ENCODE measurements around the gene HIP1. TPM values are rescaled to one million over a fixed set of nuclear protein-coding genes. Genes with fewer than 3 reads are reported as not detected.
"Not testable (repeated sequence)": the region's sequence is repeated elsewhere in the genome, so short reads cannot be mapped to it uniquely, and the experiment has no call there.

HIP1 gene
- total RNA-seq, 2 experiments from 2014 or later = 4.1 to 4.6 TPM

DNA sequence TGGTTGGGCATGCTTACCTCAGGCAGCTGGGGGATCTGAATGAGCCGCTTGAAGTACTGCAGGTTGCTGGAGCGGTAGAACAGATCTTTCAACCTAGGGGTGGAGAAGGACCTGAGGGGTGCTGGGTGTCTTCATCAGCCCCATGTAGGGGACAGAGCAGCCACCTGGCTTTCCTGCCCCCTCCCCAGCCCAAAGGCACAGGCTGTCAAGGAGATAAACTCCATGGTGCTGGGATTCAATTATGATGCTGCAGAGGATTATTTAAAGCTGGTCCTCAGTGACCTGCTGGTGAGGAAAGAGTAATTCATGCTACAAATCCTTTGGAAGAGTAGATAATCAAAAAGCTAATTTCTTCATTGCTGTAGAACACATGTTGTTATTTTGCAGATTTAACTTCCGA is 175.6 kb downstream of the HIP1 start:
- ChIA-PET CTCF (no interaction called here), POLR2A (no interaction called here)
- ATAC-seq = no peak
- H3K27me3 Mint-ChIP-seq (ENCODE audit: low read depth) = no peaks in the 10 kb centered on the region
- H3K9me3 Mint-ChIP-seq (ENCODE audit: insufficient read depth) = no peaks in the 10 kb centered on the region
- H3K27ac Mint-ChIP-seq = no peak overlapping the region
- H3K36me3 Mint-ChIP-seq (ENCODE audit: low read depth) = peaks cover 5% of the 10 kb centered on the region
- DNase-seq = no peak
- H3K4me3 Mint-ChIP-seq = no peak overlapping the region
- peaks cover 10% of the 10 kb centered on the region for H3K4me1 Mint-ChIP-seq (ENCODE audit: low read depth)

DNA sequence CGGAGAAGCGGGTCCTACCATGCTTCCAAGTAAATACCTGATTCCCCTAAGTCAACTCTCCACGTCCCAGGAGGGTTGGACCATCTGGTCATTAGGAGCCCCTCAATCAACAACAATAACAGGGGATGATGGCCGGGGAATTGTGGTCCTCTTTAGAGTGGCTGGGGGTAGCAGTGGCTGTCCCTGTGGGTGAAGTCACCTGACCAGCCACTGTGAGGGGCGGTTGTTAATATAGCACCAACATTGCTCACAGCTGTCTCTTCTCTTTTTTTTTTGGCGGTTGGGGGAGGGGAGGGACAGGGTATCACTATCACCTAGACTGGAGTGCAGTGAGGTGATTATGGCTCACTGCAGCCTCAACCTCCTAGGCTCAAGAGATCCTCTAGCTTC is 178.8 kb downstream of the HIP1 start:
- ATAC-seq = no peak
- POLR2A ChIA-PET = no interaction called here
- CTCF ChIA-PET = no interaction called here
- no peak for DNase-seq
- Mint-ChIP-seq H3K27ac (no peak overlapping the region), H3K36me3 (ENCODE audit: low read depth) (peaks cover 5% of the 10 kb centered on the region), H3K4me1 (ENCODE audit: low read depth) (peaks cover 3% of the 10 kb centered on the region), H3K27me3 (ENCODE audit: low read depth) (no peaks in the 10 kb centered on the region), H3K9me3 (ENCODE audit: insufficient read depth) (no peaks in the 10 kb centered on the region), H3K4me3 (no peak overlapping the region)

DNA sequence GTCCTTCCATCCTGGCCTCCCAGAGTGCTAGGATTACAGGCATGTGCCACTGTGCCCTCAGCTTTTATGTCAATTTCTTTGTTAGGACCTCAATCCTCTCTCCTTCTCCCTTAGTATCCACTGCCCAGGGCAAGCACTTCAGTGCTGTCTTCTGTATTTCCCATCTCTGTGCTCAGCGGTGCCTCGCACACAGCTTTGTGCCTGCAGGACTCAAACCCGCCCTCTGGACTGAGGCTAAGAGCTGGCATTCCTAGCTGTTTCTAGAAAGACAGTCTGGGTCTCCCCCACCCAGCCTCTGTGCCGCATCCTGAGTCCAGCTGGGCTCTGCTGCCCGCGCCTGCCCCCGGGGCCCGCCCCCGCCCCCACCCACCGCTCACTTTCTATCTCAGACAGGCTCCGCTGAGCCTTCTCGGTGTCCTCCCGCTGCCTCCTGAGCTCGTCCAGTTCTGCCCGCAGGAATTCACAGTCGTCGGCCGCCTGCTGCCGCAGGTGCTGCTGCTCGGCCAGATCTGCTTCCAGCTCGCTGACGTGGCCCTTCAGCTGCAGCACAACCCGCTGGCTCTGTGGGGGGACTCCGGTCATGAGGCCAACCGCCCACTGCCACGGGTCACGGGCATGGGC is 179.3 kb downstream of the HIP1 start:
- no peak overlapping the region for H3K27ac Mint-ChIP-seq
- peaks cover 5% of the 10 kb centered on the region for H3K36me3 Mint-ChIP-seq (ENCODE audit: low read depth)
- no peaks in the 10 kb centered on the region for H3K9me3 Mint-ChIP-seq (ENCODE audit: insufficient read depth)
- POLR2A ChIA-PET = no interaction called here
- no peak overlapping the region for H3K4me3 Mint-ChIP-seq
- no peak for ATAC-seq
- no peaks in the 10 kb centered on the region for H3K27me3 Mint-ChIP-seq (ENCODE audit: low read depth)
- no peaks in the 10 kb centered on the region for H3K4me1 Mint-ChIP-seq (ENCODE audit: low read depth)
- CTCF ChIA-PET = interaction anchor here (0.6 kb wide), 1 partner anchor 94 kb away, joined by 3 read pairs; no protein-coding TSS in a partner anchor
- no peak for DNase-seq

DNA sequence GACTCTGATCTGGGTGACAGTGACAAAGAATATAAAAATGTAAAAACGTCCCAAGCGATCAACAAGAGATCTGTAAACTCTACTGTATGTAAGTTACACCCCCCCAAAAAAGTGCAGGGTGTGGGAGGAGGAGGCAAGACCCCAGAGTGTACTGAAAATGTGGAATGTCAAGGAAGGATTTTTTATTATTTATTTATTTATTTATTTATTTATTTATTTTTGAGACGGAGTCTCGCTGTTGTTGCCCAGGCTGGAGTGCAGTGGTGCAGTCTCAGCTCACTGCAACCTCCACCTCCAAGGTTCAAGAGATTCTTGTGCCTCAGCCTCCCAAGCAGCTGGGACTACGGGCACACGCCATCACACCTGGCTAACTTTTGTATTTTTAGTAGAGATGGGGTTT is 181.9 kb downstream of the HIP1 start:
- ATAC-seq; H3K9me3 Mint-ChIP-seq (ENCODE audit: insufficient read depth); H3K36me3 Mint-ChIP-seq (ENCODE audit: low read depth): not testable (repeated sequence)

DNA sequence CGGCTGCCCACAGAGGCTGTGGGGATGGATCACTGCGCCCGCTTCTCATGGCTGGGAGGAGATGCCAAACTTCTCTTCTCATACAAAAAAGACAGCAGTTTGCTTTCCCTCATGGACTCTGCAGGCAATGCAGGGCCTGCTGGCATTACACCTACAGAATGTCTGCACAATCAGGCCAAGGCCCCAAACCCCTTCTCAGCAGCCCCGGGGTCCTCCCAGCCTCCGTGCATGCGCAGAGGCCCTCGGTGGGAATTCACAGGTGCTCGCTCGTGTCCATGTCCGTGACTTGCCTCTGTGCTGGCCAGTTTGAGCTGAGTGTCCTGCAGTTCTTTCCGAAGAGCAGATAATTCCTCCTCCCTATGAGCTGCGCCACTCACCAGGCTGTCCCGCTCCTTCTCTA is 183.0 kb downstream of the HIP1 start:
- Mint-ChIP-seq H3K4me3 (no peak overlapping the region), H3K36me3 (ENCODE audit: low read depth) (no peaks in the 10 kb centered on the region), H3K27ac (no peak overlapping the region), H3K9me3 (ENCODE audit: insufficient read depth) (no peaks in the 10 kb centered on the region), H3K4me1 (ENCODE audit: low read depth) (no peaks in the 10 kb centered on the region), H3K27me3 (ENCODE audit: low read depth) (no peaks in the 10 kb centered on the region)
- ChIA-PET POLR2A (no interaction called here), CTCF (interaction anchor here (1.2 kb wide), 1 partner anchor 19 kb away, joined by 3 read pairs; no protein-coding TSS in a partner anchor)
- ATAC-seq (no peak), DNase-seq (no peak)

More for the DNA sequence above, 181.9 kb downstream of the HIP1 start:
- H3K27me3 Mint-ChIP-seq (ENCODE audit: low read depth); POLR2A ChIA-PET; H3K4me1 Mint-ChIP-seq (ENCODE audit: low read depth); H3K4me3 Mint-ChIP-seq; H3K27ac Mint-ChIP-seq; CTCF ChIA-PET; DNase-seq: not testable (repeated sequence)

DNA sequence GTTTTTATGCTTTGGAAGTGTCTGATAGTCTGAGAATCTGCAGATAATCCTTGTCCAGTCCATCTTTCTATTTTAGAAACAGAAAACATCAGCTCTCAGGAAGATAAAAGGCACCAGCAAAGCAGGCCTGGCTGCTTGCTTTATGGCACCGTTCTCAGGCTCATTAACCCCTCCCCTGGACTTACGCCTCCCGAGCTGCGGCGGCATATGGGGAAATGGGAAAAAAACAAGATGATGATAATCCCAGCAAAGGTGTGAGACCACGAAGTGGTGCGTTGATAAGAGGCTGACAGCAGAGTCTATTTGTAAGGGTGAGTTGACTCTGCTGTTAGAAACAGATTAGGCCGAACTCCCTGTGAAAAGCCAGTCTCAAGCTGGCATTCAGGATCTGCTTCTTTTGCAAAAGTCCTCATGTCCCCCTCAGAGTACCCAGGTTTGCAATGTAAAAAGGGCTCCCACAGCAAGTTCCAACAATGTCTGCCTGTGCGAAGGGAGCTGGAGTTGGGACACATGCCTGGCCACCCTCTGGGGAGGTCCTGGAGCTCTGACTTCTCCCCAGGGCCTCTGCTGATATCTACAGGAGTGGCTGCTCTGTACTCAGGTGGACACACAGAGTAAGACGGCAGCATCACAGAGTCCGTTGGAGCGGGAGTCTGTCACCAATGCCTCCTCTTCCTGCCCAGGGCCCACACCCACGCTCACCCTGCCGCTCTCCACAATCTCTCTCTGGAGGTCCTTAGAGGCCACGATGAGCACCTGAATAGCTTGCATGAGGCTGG is 192.3 kb downstream of the HIP1 start:
- ATAC-seq (no peak), DNase-seq (no peak)
- Mint-ChIP-seq H3K9me3 (ENCODE audit: insufficient read depth) (no peaks in the 10 kb centered on the region), H3K27me3 (ENCODE audit: low read depth) (no peaks in the 10 kb centered on the region), H3K27ac (no peak overlapping the region), H3K4me3 (no peak overlapping the region), H3K36me3 (ENCODE audit: low read depth) (no peaks in the 10 kb centered on the region), H3K4me1 (ENCODE audit: low read depth) (no peaks in the 10 kb centered on the region)
- CTCF ChIA-PET = no interaction called here
- POLR2A ChIA-PET = no interaction called here

DNA sequence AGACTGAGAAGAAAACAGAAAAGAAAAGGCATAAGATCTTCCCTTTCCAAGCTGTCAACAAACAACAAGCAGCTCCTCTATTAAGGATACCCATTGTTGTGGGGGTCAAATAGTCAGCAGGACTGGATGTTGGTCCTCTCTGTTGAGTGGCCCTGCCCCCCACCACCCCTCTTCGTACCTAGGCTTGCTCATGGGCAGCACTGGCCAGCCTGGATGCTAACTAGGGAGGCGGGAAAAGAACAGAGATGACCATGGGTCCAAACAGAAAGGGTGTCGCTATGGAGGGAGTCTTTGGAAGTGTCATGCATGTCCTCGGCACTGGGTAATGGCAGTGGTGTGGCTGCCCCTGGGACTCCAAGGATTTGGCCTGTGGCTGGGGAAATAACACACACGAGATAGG is 201.0 kb downstream of the HIP1 start:
- Mint-ChIP-seq H3K4me3 (no peak overlapping the region), H3K27me3 (ENCODE audit: low read depth) (no peaks in the 10 kb centered on the region), H3K27ac (no peak overlapping the region), H3K9me3 (ENCODE audit: insufficient read depth) (no peaks in the 10 kb centered on the region), H3K36me3 (ENCODE audit: low read depth) (no peaks in the 10 kb centered on the region), H3K4me1 (ENCODE audit: low read depth) (no peaks in the 10 kb centered on the region)
- DNase-seq = peak; percentile 5
- CTCF ChIA-PET = no interaction called here
- ATAC-seq = no peak
- POLR2A ChIA-PET = no interaction called here

DNA sequence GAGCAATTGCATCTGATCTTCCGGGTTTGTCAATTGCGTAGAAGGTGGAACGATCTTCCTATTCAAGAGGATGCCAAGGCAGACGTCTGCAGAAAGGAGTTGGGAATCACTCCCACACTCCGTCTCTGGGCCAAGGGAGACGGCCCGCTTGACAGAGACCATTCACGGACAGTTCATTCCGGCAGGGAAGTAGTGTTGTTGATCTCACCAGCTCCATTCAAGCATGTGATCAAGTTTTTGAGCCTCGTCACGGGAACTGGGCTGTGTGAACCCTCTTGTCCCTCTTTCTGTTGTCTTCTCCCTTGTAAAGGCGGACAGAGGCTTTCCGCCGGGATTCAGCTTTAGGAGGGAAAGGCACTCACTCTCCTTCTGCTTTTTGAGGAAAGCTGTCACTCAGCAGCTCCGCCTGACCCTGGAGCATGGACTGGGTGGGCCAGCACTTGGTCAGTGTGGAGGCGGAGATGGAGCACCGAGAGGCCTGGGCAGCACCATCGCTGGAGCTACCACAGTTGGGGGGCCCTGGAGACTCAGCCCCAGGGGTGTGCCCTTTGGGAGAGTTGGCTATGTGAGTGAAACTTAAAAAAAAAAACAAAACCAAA is 201.7 kb downstream of the HIP1 start:
- CTCF ChIA-PET = interaction anchor here (0.8 kb wide), 1 partner anchor 18 kb away, joined by 3 read pairs; no protein-coding TSS in a partner anchor
- DNase-seq = peak; percentile 12
- no peaks in the 10 kb centered on the region for H3K4me1 Mint-ChIP-seq (ENCODE audit: low read depth)
- POLR2A ChIA-PET = no interaction called here
- H3K27ac Mint-ChIP-seq = no peak overlapping the region
- no peaks in the 10 kb centered on the region for H3K36me3 Mint-ChIP-seq (ENCODE audit: low read depth)
- no peaks in the 10 kb centered on the region for H3K27me3 Mint-ChIP-seq (ENCODE audit: low read depth)
- no peak for ATAC-seq
- no peak overlapping the region for H3K4me3 Mint-ChIP-seq
- H3K9me3 Mint-ChIP-seq (ENCODE audit: insufficient read depth) = no peaks in the 10 kb centered on the region

DNA sequence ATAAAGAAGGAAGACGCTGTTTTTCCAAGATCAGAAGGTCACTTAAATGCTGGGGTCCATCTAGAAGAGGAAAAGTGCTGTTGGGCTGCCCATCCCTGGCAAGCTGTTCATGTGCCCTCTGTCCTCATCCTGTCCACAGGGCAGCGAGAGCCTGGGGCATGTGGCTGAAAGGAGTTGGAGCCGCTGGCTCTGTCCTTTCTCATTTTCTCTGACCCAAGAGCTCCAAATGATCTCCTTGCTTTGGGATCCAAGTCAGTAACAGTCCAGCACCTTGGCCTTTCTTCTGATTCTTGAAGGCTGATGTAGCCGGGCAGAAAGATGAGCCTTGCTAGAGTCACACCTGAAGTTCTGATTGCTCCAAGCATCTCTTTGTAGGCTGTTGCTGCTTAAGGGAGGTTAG is 202.2 kb downstream of the HIP1 start:
- Mint-ChIP-seq H3K4me3 (no peak overlapping the region), H3K4me1 (ENCODE audit: low read depth) (no peaks in the 10 kb centered on the region), H3K27me3 (ENCODE audit: low read depth) (no peaks in the 10 kb centered on the region), H3K36me3 (ENCODE audit: low read depth) (no peaks in the 10 kb centered on the region), H3K9me3 (ENCODE audit: insufficient read depth) (no peaks in the 10 kb centered on the region), H3K27ac (no peak overlapping the region)
- DNase-seq (peak; percentile 12), ATAC-seq (no peak)
- ChIA-PET POLR2A (no interaction called here), CTCF (interaction anchor here (0.8 kb wide), 1 partner anchor 18 kb away, joined by 3 read pairs; no protein-coding TSS in a partner anchor)

DNA sequence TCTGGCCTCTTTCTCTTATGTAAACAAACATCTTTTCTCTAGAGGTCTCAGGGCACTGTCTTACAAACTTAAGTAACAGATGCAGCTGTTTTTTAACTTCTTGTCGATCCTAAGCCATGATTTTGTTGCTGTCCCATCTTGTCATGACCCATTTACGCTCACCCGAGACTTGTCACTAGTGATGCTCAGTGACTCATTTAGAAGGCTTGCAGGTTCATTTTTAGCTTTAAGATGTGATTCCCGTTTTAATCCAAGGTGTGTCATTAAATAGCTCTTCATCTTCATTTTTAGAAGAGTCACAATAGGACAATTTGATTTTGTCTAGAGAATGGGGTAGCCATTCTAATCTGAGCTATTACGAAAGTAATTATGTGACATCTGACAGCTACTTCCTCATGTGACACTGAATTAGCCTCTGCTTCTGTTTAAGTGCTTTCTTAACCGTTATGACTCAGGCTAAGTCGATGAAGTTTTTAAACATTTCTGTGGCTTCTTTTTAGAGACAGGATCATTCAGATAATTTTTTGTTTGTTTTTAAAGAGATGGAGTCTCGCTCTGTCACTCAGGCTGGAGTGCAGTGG is 203.9 kb downstream of the HIP1 start:
- H3K27ac Mint-ChIP-seq = no peak overlapping the region
- no peaks in the 10 kb centered on the region for H3K27me3 Mint-ChIP-seq (ENCODE audit: low read depth)
- no peaks in the 10 kb centered on the region for H3K4me1 Mint-ChIP-seq (ENCODE audit: low read depth)
- H3K4me3 Mint-ChIP-seq = no peak overlapping the region
- CTCF ChIA-PET = interaction anchor here (1.5 kb wide), 1 partner anchor 228 kb away, joined by 4 read pairs; no protein-coding TSS in a partner anchor
- ATAC-seq (no peak), DNase-seq (no peak)
- no peaks in the 10 kb centered on the region for H3K36me3 Mint-ChIP-seq (ENCODE audit: low read depth)
- POLR2A ChIA-PET = no interaction called here
- H3K9me3 Mint-ChIP-seq (ENCODE audit: insufficient read depth) = no peaks in the 10 kb centered on the region

DNA sequence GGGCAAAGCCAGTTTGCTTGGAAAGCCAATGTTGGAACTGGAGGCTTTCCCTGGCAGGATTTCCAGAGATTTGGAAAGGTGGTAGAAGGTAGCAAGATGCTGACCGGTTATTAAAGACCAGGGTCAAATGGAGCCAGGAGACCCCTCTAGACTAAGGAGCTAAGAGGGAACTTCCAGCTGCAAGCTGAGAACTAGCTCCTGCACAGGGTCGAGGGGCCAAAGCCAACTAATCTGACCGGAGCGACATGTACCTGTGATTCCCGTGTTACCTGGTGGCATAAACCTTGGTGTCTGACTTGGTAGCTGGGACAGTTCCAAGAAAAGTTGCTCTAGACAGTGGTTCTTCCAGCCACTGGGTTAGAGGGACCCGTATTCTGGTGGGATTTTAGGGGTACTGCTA is 204.8 kb downstream of the HIP1 start:
- H3K27me3 Mint-ChIP-seq (ENCODE audit: low read depth) = no peaks in the 10 kb centered on the region
- no peaks in the 10 kb centered on the region for H3K9me3 Mint-ChIP-seq (ENCODE audit: insufficient read depth)
- H3K36me3 Mint-ChIP-seq (ENCODE audit: low read depth) = no peaks in the 10 kb centered on the region
- no peaks in the 10 kb centered on the region for H3K4me1 Mint-ChIP-seq (ENCODE audit: low read depth)
- ChIA-PET CTCF (interaction anchor here (1.5 kb wide), 1 partner anchor 229 kb away, joined by 4 read pairs; no protein-coding TSS in a partner anchor), POLR2A (no interaction called here)
- no peak overlapping the region for H3K4me3 Mint-ChIP-seq
- DNase-seq (no peak), ATAC-seq (no peak)
- no peak overlapping the region for H3K27ac Mint-ChIP-seq

DNA sequence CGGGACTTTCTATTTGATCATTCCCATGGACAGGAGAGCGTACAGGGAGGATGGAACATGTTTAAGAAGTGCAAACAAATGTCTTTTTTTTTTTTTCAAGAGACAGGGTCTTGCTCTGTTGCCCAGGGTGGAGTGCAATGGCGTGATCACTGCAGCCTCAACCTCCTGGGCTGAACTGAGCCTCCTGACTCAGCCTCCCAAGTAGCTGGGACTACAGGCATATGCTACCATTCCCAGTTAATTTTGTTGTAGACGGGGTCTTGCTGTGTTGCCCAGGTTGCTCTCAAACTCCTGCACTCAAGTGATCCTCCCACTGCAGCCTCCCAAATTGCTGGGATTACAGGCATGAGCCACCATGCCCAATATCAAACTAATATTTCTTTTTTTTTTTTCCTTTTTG is 206.1 kb downstream of the HIP1 start:
- Mint-ChIP-seq H3K36me3 (ENCODE audit: low read depth) (no peaks in the 10 kb centered on the region), H3K4me3 (no peak overlapping the region), H3K9me3 (ENCODE audit: insufficient read depth) (no peaks in the 10 kb centered on the region), H3K27ac (no peak overlapping the region), H3K27me3 (ENCODE audit: low read depth) (no peaks in the 10 kb centered on the region), H3K4me1 (ENCODE audit: low read depth) (peaks cover 4% of the 10 kb centered on the region)
- ATAC-seq = no peak
- CTCF ChIA-PET = no interaction called here
- no peak for DNase-seq
- POLR2A ChIA-PET = no interaction called here
